ENCODE data around the gene PUDP. TPM values are rescaled to one million over a fixed set of nuclear protein-coding genes. Genes with fewer than 3 reads are reported as not detected.

Gene PUDP
- total and polyA plus RNA-seq, 8 donors: 1.8 to 42.0 (median 18.5) TPM

DNA sequence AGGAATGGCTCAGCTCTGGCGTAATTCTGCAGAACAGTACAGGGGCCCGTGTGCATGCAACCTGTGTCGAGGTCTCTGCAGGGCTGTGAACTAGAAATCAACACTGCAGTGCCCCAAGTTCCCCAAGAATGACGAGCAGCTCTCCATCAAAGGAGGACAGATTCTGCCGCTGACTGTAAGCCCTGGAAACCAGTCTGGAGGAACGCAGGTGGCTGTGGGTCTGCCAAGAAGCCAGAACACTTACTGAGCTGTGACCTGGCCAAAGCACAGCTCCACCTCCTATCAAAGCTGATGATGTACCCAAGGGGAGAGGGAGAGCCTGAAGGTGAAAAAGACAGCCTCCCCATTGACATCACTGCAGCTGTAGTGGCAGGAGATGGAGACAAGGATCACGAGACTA lies 80.7 kb downstream of the PUDP start:
- 91 to 97% (median 94%) methylated on average over 6 to 7 of the region's 7 CpGs for WGBS, 5 donors
- TF ChIP-seq POLR2A (IDR thresholded peaks at IDR 0.05) (no peak), EP300 (IDR thresholded peaks at IDR 0.05) (no peak), POLR2AphosphoS5 (IDR thresholded peaks at IDR 0.05) (no peak)
- TF ChIP-seq, protein P1, sequence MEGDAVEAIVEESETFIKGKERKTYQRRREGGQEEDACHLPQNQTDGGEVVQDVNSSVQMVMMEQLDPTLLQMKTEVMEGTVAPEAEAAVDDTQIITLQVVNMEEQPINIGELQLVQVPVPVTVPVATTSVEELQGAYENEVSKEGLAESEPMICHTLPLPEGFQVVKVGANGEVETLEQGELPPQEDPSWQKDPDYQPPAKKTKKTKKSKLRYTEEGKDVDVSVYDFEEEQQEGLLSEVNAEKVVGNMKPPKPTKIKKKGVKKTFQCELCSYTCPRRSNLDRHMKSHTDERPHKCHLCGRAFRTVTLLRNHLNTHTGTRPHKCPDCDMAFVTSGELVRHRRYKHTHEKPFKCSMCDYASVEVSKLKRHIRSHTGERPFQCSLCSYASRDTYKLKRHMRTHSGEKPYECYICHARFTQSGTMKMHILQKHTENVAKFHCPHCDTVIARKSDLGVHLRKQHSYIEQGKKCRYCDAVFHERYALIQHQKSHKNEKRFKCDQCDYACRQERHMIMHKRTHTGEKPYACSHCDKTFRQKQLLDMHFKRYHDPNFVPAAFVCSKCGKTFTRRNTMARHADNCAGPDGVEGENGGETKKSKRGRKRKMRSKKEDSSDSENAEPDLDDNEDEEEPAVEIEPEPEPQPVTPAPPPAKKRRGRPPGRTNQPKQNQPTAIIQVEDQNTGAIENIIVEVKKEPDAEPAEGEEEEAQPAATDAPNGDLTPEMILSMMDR (IDR thresholded peaks at IDR 0.05): no peak
- DNase-seq: no peak

DNA sequence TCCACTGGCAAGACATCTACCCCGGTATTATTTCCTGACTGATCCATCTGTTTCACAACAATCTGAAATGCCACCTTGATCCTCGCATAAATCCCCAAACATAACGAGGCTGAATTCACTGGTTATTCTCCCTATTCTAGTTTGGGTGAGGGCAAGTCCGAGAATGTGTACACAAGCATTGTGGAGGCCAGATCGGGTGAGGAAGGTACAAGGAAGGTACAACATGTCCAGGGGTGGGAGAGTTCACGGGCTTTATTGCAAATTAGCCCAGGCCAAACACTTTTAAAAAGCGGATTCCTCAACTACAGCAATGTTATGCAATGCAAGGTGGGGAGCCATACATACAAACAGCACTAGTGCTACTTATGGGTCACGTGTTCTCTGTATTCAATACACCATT lies 82.5 kb downstream of the PUDP start:
- intact Hi-C loops (cut with DNase I; ENCODE audit: low total_unique reads): no loop called here
- Histone ChIP-seq H3K4me1 (peaks cover 0 to 9% (median 0%) of the 10 kb centered on the region in 4 donors), H3K27ac (no peak overlapping the region), H3K9me3 (no peaks in the 10 kb centered on the region), H3K27me3 (no peaks in the 10 kb centered on the region), H3K36me3 (peaks cover 0 to 13% (median 6%) of the 10 kb centered on the region in 4 donors), H3K4me3 (no peak overlapping the region)
- WGBS, 5 donors: 92 to 97% (median 95%) methylated on average over 8 of the region's 8 CpGs
- TF ChIP-seq, protein P1 (IDR thresholded peaks at IDR 0.05): no peak
- TF ChIP-seq EP300 (IDR thresholded peaks at IDR 0.05): no peak
- no peak for TF ChIP-seq POLR2AphosphoS5 (IDR thresholded peaks at IDR 0.05)
- TF ChIP-seq POLR2A (IDR thresholded peaks at IDR 0.05): no peak
- DNase-seq: no peak

More for the DNA sequence above, 80.7 kb downstream of the PUDP start:
- Histone ChIP-seq H3K4me3 (no peak overlapping the region), H3K9me3 (no peaks in the 10 kb centered on the region), H3K27ac (no peak overlapping the region), H3K4me1 (peaks cover 0 to 9% (median 0%) of the 10 kb centered on the region in 4 donors), H3K27me3 (no peaks in the 10 kb centered on the region), H3K36me3 (peaks cover 0 to 13% (median 5%) of the 10 kb centered on the region in 4 donors)
- intact Hi-C loops (cut with DNase I; ENCODE audit: low total_unique reads): no loop called here

DNA sequence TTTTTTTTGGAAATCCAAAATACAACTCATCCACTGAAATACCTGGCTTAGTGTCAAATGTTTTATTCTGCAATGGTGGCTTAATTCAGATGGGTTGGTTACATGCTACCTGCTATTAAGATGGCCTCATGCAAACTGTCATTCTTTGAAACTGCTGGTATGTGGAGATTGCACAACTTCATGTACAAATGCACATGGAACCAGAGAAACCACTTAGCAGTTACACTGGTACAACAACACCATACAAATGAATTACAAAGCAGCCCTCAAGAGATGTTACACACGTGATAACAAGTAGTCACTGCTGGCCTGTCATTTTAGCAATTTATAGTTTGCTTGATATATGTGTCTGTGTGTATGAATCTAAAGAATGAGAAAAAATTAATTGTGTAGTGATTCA lies 85.0 kb downstream of the PUDP start:
- intact Hi-C loops (cut with DNase I; ENCODE audit: low total_unique reads): no loop called here
- 83 to 98% (median 95%) methylated on average over 1 of the region's 1 CpG for WGBS, 5 donors
- no peak for DNase-seq
- no peaks in the 10 kb centered on the region for H3K27me3 ChIP-seq
- H3K4me3 ChIP-seq: no peak overlapping the region
- TF ChIP-seq POLR2A (IDR thresholded peaks at IDR 0.05) (no peak), EP300 (IDR thresholded peaks at IDR 0.05) (no peak), POLR2AphosphoS5 (IDR thresholded peaks at IDR 0.05) (no peak)
- TF ChIP-seq, protein P1 (IDR thresholded peaks at IDR 0.05): no peak
- H3K27ac ChIP-seq: no peak overlapping the region
- H3K36me3 ChIP-seq: peaks cover 0 to 28% (median 16%) of the 10 kb centered on the region in 4 donors
- no peaks in the 10 kb centered on the region for H3K4me1 ChIP-seq
- no peaks in the 10 kb centered on the region for H3K9me3 ChIP-seq

DNA sequence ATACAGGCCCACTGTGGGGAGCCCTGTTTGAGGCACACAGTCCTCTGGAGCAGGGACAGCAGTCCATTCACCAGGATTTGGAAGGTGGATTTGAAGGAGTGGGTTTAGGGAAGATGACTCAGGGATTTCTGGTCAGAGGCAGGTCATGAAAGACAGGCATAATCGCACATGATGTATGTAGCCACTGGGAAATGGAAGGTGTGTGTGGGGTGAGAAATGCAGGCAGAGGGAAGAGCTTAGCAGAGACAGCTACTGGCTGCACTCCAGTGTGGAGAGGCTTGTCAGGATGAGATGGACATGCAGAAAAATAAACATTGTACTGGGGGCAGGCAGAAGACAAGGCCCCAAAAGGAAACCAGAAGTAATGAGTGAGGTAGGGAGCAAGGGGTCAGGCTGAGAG lies 85.7 kb downstream of the PUDP start:
- Histone ChIP-seq H3K9me3 (no peaks in the 10 kb centered on the region), H3K36me3 (peaks cover 0 to 30% (median 17%) of the 10 kb centered on the region in 4 donors), H3K27me3 (no peaks in the 10 kb centered on the region), H3K27ac (no peak overlapping the region), H3K4me1 (no peaks in the 10 kb centered on the region), H3K4me3 (no peak overlapping the region)
- intact Hi-C loops (cut with DNase I; ENCODE audit: low total_unique reads): no loop called here
- no peak for TF ChIP-seq POLR2AphosphoS5 (IDR thresholded peaks at IDR 0.05)
- TF ChIP-seq, protein P1 (IDR thresholded peaks at IDR 0.05): no peak
- no peak for TF ChIP-seq POLR2A (IDR thresholded peaks at IDR 0.05)
- no peak for TF ChIP-seq EP300 (IDR thresholded peaks at IDR 0.05)
- WGBS, 5 donors: 81 to 96% (median 91%) methylated on average over 1 of the region's 1 CpG
- no peak for DNase-seq
